ENCODE results near the gene SHH. TPM values are rescaled to one million over a fixed set of nuclear protein-coding genes. Genes with fewer than 3 reads are reported as not detected.

Gene SHH
- total RNA-seq, 4 donors from 2014 or later, result 0.21 to 0.68 TPM; not detected in 2

DNA sequence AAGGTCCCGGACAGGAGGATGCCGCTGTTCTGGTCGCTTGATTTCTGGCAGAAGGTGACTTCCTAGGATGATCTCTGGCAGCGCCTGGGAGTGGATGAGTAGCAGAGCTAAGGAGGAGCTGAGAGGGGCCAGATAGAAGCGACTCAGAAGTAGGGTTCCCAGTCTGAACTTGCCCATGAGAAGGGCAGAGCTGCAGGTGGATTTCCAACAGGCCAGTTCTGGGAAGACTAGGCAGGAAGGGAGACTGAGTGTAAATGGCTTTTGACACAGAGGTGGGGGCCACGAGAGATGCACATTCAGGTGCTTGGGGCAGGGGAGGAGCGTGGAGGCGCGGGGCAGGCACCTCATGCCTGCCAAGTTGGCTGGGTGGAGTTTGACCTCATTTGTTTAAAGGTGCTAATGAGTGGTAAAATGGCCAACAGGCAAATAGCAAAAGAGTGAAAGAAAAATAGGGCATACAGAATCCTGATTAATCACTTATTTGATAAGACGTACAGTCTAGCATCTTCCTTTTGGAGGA lies 58.8 kb downstream of the SHH start:
- 62% methylated on average over 10 of the region's 10 CpGs for WGBS
- H3K4me1 ChIP-seq, result peaks cover 36% of the 10 kb centered on the region
- no peak overlapping the region for H3K27ac ChIP-seq

DNA sequence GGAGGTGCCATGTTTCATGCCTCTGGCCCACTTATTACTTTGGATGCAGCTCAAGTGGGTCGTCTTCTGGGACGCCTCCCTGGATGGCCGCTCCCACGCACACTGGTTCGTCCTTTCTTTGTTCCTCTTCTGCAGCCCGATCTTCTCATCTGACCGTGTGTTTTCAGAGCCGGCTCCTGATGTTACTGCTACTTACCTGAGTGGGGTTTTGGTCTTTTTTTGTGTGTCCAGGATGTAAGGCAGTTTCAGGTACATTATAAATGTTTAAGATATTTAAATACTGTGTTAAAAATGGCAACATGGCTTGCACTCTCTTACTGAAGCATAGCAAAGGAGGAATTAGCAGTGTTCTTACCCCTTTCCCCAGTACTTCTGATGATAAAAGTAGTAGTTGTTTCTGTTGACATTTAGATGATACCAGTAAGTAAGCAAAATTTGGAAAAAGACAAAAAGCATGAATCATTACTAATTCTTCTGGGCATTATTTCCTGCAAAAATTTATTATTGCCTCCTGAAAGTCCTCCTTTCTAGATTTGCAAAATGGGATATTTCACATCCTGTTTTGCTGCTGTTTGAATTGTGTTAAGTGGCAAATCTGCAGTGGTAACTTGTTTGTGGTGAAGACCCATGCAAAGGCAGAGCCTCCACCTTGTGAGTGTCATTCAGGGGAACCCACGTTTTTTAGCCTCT lies 59.4 kb downstream of the SHH start:
- no peak for DNase-seq (ENCODE audit: low spot score in 2 of 2)
- TF ChIP-seq, protein P1, sequence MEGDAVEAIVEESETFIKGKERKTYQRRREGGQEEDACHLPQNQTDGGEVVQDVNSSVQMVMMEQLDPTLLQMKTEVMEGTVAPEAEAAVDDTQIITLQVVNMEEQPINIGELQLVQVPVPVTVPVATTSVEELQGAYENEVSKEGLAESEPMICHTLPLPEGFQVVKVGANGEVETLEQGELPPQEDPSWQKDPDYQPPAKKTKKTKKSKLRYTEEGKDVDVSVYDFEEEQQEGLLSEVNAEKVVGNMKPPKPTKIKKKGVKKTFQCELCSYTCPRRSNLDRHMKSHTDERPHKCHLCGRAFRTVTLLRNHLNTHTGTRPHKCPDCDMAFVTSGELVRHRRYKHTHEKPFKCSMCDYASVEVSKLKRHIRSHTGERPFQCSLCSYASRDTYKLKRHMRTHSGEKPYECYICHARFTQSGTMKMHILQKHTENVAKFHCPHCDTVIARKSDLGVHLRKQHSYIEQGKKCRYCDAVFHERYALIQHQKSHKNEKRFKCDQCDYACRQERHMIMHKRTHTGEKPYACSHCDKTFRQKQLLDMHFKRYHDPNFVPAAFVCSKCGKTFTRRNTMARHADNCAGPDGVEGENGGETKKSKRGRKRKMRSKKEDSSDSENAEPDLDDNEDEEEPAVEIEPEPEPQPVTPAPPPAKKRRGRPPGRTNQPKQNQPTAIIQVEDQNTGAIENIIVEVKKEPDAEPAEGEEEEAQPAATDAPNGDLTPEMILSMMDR (IDR thresholded peaks at IDR 0.05), result no peak
- TF ChIP-seq EP300 (IDR thresholded peaks at IDR 0.05), result no peak
- no peak for TF ChIP-seq POLR2A (IDR thresholded peaks at IDR 0.05)
- no peak for TF ChIP-seq POLR2AphosphoS5 (IDR thresholded peaks at IDR 0.05)
- Histone ChIP-seq H3K27me3 (no peaks in the 10 kb centered on the region), H3K9me3 (no peaks in the 10 kb centered on the region), H3K27ac (no peak overlapping the region), H3K4me1 (peaks cover 36% of the 10 kb centered on the region), H3K4me3 (no peak overlapping the region), H3K36me3 (peaks cover 3% of the 10 kb centered on the region)
- 81% methylated on average over 9 of the region's 9 CpGs for WGBS

More for the DNA sequence above, 58.8 kb downstream of the SHH start:
- TF ChIP-seq POLR2AphosphoS5 (IDR thresholded peaks at IDR 0.05) (no peak), EP300 (IDR thresholded peaks at IDR 0.05) (no peak), POLR2A (IDR thresholded peaks at IDR 0.05) (no peak)
- TF ChIP-seq, protein P1 (IDR thresholded peaks at IDR 0.05), result no peak
- H3K27me3 ChIP-seq, result no peaks in the 10 kb centered on the region
- no peak overlapping the region for H3K4me3 ChIP-seq
- no peaks in the 10 kb centered on the region for H3K9me3 ChIP-seq
- no peak for DNase-seq (ENCODE audit: low spot score in 2 of 2)
- H3K36me3 ChIP-seq, result no peaks in the 10 kb centered on the region

DNA sequence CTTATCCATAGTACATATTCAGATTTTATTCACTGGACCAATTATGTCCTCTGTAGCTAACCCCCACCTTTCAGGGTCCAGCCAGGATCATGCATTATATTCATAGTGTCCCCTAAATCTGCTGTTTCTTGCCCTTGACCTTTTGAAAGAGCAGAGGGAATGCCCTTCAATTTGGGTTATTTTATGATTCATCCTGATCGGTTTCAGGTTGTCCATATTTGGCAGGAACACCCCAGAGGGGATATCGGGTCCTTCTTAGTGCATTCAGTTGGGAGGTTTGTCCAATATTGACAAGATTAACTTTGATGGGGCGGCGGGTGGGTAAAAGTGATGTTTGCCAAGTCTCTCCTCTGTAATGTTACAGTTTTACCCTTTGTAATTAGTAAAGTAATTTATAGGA lies 60.9 kb downstream of the SHH start:
- 85% methylated on average over 4 of the region's 4 CpGs for WGBS

DNA sequence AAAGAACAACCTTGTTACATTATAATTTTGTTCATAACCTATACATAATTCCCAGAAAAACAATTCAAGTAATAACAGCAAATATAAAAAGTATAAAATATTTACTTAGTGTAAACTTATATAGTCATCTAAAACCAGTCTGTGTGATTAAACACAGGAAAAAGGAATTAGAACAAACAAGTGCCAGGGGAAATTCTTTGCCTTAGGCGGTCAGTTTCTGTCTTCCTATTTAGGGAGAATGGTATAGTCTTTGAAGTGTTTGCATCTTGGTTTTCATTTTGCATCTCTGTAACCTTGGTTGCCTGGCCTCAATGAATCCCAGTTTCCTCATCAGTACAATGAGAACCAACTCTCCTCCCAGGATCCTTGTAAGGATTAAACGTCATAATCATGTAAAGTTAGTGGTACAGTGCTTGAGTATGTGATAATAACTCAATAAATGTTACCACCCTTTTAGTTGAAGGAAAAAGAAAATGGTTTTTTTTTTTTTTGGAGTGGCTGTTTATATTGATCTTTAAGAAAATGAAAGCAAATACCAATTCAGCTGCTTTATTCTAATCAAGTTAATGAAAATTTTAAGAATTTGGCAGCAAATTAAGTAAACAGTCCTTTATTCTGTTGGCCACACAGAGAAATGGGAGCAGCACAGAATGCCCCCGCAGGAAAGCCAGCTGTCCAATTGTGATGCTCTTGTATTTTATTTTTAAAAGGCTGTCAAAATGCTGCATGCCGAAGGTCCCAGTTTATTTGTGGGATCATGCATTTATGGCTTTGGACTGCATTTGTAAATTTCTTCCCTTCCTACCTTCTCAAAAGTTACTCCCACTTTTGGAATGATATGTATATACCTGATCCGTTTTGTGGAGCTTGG lies 61.8 kb downstream of the SHH start:
- peaks cover 36% of the 10 kb centered on the region for H3K4me1 ChIP-seq
- H3K4me3 ChIP-seq, result no peak overlapping the region
- WGBS, result 87% methylated on average over 5 of the region's 5 CpGs

More for the DNA sequence above, 60.9 kb downstream of the SHH start:
- Histone ChIP-seq H3K27ac (no peak overlapping the region), H3K4me1 (peaks cover 36% of the 10 kb centered on the region), H3K27me3 (no peaks in the 10 kb centered on the region), H3K4me3 (no peak overlapping the region), H3K36me3 (peaks cover 10% of the 10 kb centered on the region), H3K9me3 (no peaks in the 10 kb centered on the region)
- TF ChIP-seq, protein P1 (IDR thresholded peaks at IDR 0.05), result no peak
- TF ChIP-seq EP300 (IDR thresholded peaks at IDR 0.05) (no peak), POLR2AphosphoS5 (IDR thresholded peaks at IDR 0.05) (no peak), POLR2A (IDR thresholded peaks at IDR 0.05) (no peak)
- DNase-seq (ENCODE audit: low spot score in 2 of 2), result no peak

More for the DNA sequence above, 61.8 kb downstream of the SHH start:
- H3K9me3 ChIP-seq, result no peaks in the 10 kb centered on the region
- no peak overlapping the region for H3K27ac ChIP-seq
- DNase-seq (ENCODE audit: low spot score in 2 of 2), result no peak
- no peaks in the 10 kb centered on the region for H3K27me3 ChIP-seq
- TF ChIP-seq, protein P1 (IDR thresholded peaks at IDR 0.05), result no peak
- no peak for TF ChIP-seq EP300 (IDR thresholded peaks at IDR 0.05)
- TF ChIP-seq POLR2AphosphoS5 (IDR thresholded peaks at IDR 0.05), result no peak
- TF ChIP-seq POLR2A (IDR thresholded peaks at IDR 0.05), result no peak
- peaks cover 20% of the 10 kb centered on the region for H3K36me3 ChIP-seq

Other genes starting within 250 kb of the SHH start
- gene RBM33, start 167.8 kb downstream of the SHH start, total RNA-seq, result 100 to 1,000 TPM in 1 of 4 donors, 10 to 100 TPM in 3; 37.4 to 121 (median 58.2) TPM